ENCODE measurements around the gene MILR1.
"Not testable (repeated sequence)": the region's sequence is repeated elsewhere in the genome, so short reads cannot be mapped to it uniquely, and the experiment has no call there.

The MILR1 gene

GRCh38 chr17:64447526-64447925 is 1.4 kb upstream of the MILR1 start:
- Histone ChIP-seq H3K27me3 (no peaks in the 10 kb centered on the region), H3K4me1 (no peaks in the 10 kb centered on the region), H3K36me3 (no peaks in the 10 kb centered on the region), H3K4me3 (ENCODE audit: low read depth, low read length) (no peak overlapping the region), H3K9me3 (no peaks in the 10 kb centered on the region)
- no peak for DNase-seq
- no peak for TF ChIP-seq CTCF (IDR thresholded peaks at IDR 0.05; ENCODE audit: low read depth, low read length)

- DNase-seq, result no peak
These were observed 630 bp downstream of the MILR1 start for GRCh38 chr17:64449545-64449944.

GRCh38 chr17:64455993-64456885 is 7.3 kb downstream of the MILR1 start:
- Histone ChIP-seq H3K4me1 (no peaks in the 10 kb centered on the region), H3K27me3 (no peaks in the 10 kb centered on the region), H3K9me3 (no peaks in the 10 kb centered on the region), H3K4me3 (ENCODE audit: low read depth, low read length) (no peak overlapping the region), H3K36me3 (no peaks in the 10 kb centered on the region)
- DNase-seq, result no peak
- no peak for TF ChIP-seq CTCF (IDR thresholded peaks at IDR 0.05; ENCODE audit: low read depth, low read length)

More at GRCh38 chr17:64449545-64449944, 630 bp downstream of the MILR1 start:
- H3K9me3 ChIP-seq, result no peaks in the 10 kb centered on the region
- no peaks in the 10 kb centered on the region for H3K27me3 ChIP-seq
- no peak for TF ChIP-seq CTCF (IDR thresholded peaks at IDR 0.05; ENCODE audit: low read depth, low read length)
- no peak overlapping the region for H3K4me3 ChIP-seq (ENCODE audit: low read depth, low read length)
- no peaks in the 10 kb centered on the region for H3K4me1 ChIP-seq
- H3K36me3 ChIP-seq, result no peaks in the 10 kb centered on the region

- H3K36me3 ChIP-seq, result no peaks in the 10 kb centered on the region
- H3K9me3 ChIP-seq, result no peaks in the 10 kb centered on the region
- no peaks in the 10 kb centered on the region for H3K27me3 ChIP-seq
- no peaks in the 10 kb centered on the region for H3K4me1 ChIP-seq
- H3K4me3 ChIP-seq (ENCODE audit: low read depth, low read length), result no peak overlapping the region
- DNase-seq, result no peak
- no peak for TF ChIP-seq CTCF (IDR thresholded peaks at IDR 0.05; ENCODE audit: low read depth, low read length)
These were observed 8.2 kb downstream of the MILR1 start for GRCh38 chr17:64457156-64457555.

- Histone ChIP-seq H3K9me3 (no peaks in the 10 kb centered on the region), H3K27me3 (no peaks in the 10 kb centered on the region), H3K36me3 (no peaks in the 10 kb centered on the region), H3K4me3 (ENCODE audit: low read depth, low read length) (no peak overlapping the region), H3K4me1 (no peaks in the 10 kb centered on the region)
- no peak for TF ChIP-seq CTCF (IDR thresholded peaks at IDR 0.05; ENCODE audit: low read depth, low read length)
- DNase-seq, result no peak
These were observed 9.8 kb downstream of the MILR1 start for GRCh38 chr17:64458756-64459155.

GRCh38 chr17:64459284-64459747 is 10.4 kb downstream of the MILR1 start:
- TF ChIP-seq CTCF (IDR thresholded peaks at IDR 0.05; ENCODE audit: low read depth, low read length), result no peak
- no peak for DNase-seq
- Histone ChIP-seq H3K36me3 (no peaks in the 10 kb centered on the region), H3K4me1 (no peaks in the 10 kb centered on the region), H3K27me3 (no peaks in the 10 kb centered on the region), H3K4me3 (ENCODE audit: low read depth, low read length) (no peak overlapping the region), H3K9me3 (no peaks in the 10 kb centered on the region)

GRCh38 chr17:64459818-64460217 is 10.9 kb downstream of the MILR1 start:
- not testable (repeated sequence) for H3K27me3 ChIP-seq; H3K9me3 ChIP-seq; H3K4me1 ChIP-seq; H3K36me3 ChIP-seq; H3K4me3 ChIP-seq (ENCODE audit: low read depth, low read length); DNase-seq

Measured in BE2C (cell line).